ENCODE measurements around the gene RALY. TPM values are rescaled to one million over a fixed set of nuclear protein-coding genes. Genes with fewer than 3 reads are reported as not detected.

RALY gene
- total and polyA plus RNA-seq, 2 donors (not counting 3 experiments of a cell fraction or from before 2014, with no cell fraction given): 142 to 146 TPM

DNA sequence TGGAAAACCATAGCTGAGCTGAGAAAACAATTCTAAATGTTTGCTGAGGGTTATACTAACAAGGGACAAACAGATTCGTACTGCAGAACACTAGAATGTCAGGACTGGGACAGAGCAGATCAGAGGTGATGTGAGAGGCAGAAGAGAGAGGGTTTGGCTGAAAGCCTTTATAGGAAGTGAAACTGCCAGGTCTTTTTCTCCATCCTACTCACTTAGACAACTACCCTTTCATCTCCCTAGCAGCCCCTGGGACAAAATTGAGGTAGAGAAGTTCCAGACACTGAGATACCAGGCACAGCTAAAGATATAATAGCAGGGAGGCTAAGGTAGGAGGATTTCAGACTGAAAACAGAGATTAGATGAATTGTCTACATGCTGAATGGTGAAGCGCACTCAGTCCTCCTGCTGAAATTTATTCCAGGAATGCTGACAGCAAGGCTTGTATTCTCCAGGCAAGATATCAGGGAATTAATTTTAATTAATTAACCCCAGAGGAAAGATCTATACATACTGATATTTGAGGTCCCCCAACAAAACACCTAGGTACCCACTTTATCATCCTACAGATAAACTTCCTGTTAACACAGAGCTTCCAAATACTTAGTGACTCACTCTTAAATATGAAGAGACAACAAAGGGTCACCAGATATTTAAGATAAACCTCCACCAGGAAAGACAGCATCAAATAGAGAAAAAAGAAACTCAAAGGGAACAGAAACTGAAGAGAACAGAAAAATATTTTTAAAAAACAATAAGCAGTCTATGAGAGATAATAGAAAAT is 130.9 kb downstream of the RALY start:
- Histone ChIP-seq H3K4me1 (ENCODE audit: control insufficient read depth, extremely low read depth, insufficient read depth, low read length) (peaks cover 13% of the 10 kb centered on the region), H3K36me3 (ENCODE audit: control insufficient read depth in 2 of 2, extremely low read depth in 1 of 2, insufficient read depth in 2 of 2, low read length in 2 of 2) (no peaks in the 10 kb centered on the region), H3K9me1 (replicated peaks; ENCODE audit: control insufficient read depth, extremely low read depth, insufficient read depth, low read length) (no peaks in the 10 kb centered on the region), H3K79me2 (ENCODE audit: control insufficient read depth, insufficient read depth, low read length) (no peaks in the 10 kb centered on the region), H3K4me2 (ENCODE audit: insufficient read depth, low read length) (peak overlapping the region; percentile 17), H3K27me3 (ENCODE audit: control insufficient read depth in 2 of 2, insufficient read depth in 2 of 2, low read length in 2 of 2) (peaks cover 0 to 2% of the 10 kb centered on the region in 2 experiments), H3K9me3 (replicated peaks; ENCODE audit: control insufficient read depth, insufficient read depth, low read length) (no peaks in the 10 kb centered on the region), H3K27ac (ENCODE audit: insufficient read depth, low read depth, low read length) (no peak overlapping the region), H2AFZ (ENCODE audit: low read depth, low read length) (no peak overlapping the region), H3K9ac (replicated peaks; ENCODE audit: extremely low read depth, insufficient read depth, low read length) (no peak overlapping the region), H3K4me3 (replicated peaks in 1 of 3; ENCODE audit: insufficient read depth in 1 of 3, low read depth in 1 of 3, low read length in 3 of 3) (no peak overlapping the region), H4K20me1 (replicated peaks; ENCODE audit: control insufficient read depth, extremely low read depth, insufficient read depth, low read length) (no peaks in the 10 kb centered on the region)
- TF ChIP-seq, protein P1, sequence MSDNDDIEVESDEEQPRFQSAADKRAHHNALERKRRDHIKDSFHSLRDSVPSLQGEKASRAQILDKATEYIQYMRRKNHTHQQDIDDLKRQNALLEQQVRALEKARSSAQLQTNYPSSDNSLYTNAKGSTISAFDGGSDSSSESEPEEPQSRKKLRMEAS (IDR thresholded peaks at IDR 0.05; ENCODE audit: insufficient read depth, insufficient read length): no peak
- TF ChIP-seq MYC (IDR thresholded peaks at IDR 0.05; ENCODE audit: low read depth, low read length) (no peak), POLR2A (IDR thresholded peaks at IDR 0.05; ENCODE audit: low read depth, low read length) (no peak), POLR2AphosphoS5 (IDR thresholded peaks at IDR 0.05; ENCODE audit: insufficient read depth, low read depth, low read length) (no peak), GATA2 (IDR thresholded peaks at IDR 0.05; ENCODE audit: insufficient read depth, insufficient read length, low read depth, low read length) (no peak), EZH2 (IDR thresholded peaks at IDR 0.05; ENCODE audit: borderline replicate concordance, low read depth, low read length, severe bottlenecking) (no peak), FOS (IDR thresholded peaks at IDR 0.05; ENCODE audit: borderline replicate concordance, insufficient read depth, low read length) (no peak), JUN (IDR thresholded peaks at IDR 0.05; ENCODE audit: borderline replicate concordance, insufficient read depth, insufficient read length, low read depth) (no peak)
- TF ChIP-seq, protein P2, sequence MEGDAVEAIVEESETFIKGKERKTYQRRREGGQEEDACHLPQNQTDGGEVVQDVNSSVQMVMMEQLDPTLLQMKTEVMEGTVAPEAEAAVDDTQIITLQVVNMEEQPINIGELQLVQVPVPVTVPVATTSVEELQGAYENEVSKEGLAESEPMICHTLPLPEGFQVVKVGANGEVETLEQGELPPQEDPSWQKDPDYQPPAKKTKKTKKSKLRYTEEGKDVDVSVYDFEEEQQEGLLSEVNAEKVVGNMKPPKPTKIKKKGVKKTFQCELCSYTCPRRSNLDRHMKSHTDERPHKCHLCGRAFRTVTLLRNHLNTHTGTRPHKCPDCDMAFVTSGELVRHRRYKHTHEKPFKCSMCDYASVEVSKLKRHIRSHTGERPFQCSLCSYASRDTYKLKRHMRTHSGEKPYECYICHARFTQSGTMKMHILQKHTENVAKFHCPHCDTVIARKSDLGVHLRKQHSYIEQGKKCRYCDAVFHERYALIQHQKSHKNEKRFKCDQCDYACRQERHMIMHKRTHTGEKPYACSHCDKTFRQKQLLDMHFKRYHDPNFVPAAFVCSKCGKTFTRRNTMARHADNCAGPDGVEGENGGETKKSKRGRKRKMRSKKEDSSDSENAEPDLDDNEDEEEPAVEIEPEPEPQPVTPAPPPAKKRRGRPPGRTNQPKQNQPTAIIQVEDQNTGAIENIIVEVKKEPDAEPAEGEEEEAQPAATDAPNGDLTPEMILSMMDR (IDR thresholded peaks at IDR 0.05; ENCODE audit: extremely low read depth in 1 of 2, insufficient read depth in 1 of 2, low read depth in 1 of 2, low read length in 2 of 2): no peak
- no TSS peak for BruUV-seq (replicated peaks)
- dilution Hi-C loops (cut with MboI; ENCODE audit: extremely low pct_ligation_motif_present, low sequenced_read_pairs) (no loop called here), intact Hi-C loops (cut with micrococcal nuclease) (loop anchor here (5.0 kb wide), 1 partner anchor 392 kb away; the partner anchor contains the start of gene ZNF341)
- POLR2A ChIA-PET: no interaction called here
- DNase-seq (ENCODE audit: low read depth, low spot score) (no peak), FAIRE-seq (no peak)
- CTCF ChIA-PET: interaction anchor here (2.0 kb wide), 1 partner anchor 262 kb away, joined by 6 read pairs; no protein-coding TSS in a partner anchor

Measured in endothelial cell of umbilical vein (primary cell).